ENCODE results near the gene SLC4A9.

- no peak for TF ChIP-seq CTCF (IDR thresholded peaks at IDR 0.05)
- no peak for TF ChIP-seq EP300 (IDR thresholded peaks at IDR 0.05)
- TF ChIP-seq POLR2A (IDR thresholded peaks at IDR 0.05), result no peak
Measured at GRCh38 chr5:140383300-140383699, 23.3 kb downstream of the SLC4A9 start.
